Measurements from ENCODE around the gene AK6. TPM values are rescaled to one million over a fixed set of nuclear protein-coding genes. Genes with fewer than 3 reads are reported as not detected.
A peak's percentile ranks its signal among the peaks of the same experiment; 100 is the strongest.

AK6 gene
- total RNA-seq, 4 donors from 2014 or later: 14.0 to 43.6 (median 19.4) TPM

GRCh38 chr5:69368458-69369339, 621 bp downstream of the AK6 start:
- WGBS: 2% methylated on average over 23 of the region's 39 CpGs
- Histone ChIP-seq H3K27me3 (no peaks in the 10 kb centered on the region), H3K36me3 (peaks cover 24% of the 10 kb centered on the region), H3K27ac (peak overlapping the region; percentile 97), H3K9me3 (no peaks in the 10 kb centered on the region), H3K4me1 (peaks cover 31% of the 10 kb centered on the region), H3K4me3 (peak overlapping the region; percentile 87)
- no peak for DNase-seq (ENCODE audit: low spot score in 2 of 2)
- TF ChIP-seq EP300 (IDR thresholded peaks at IDR 0.05) (no peak), POLR2AphosphoS5 (IDR thresholded peaks at IDR 0.05) (no peak), CTCF (IDR thresholded peaks at IDR 0.05) (no peak), POLR2A (IDR thresholded peaks at IDR 0.05) (no peak)

GRCh38 chr5:69367697-69368279, 1.5 kb downstream of the AK6 start:
- Histone ChIP-seq H3K27ac (no peak overlapping the region), H3K4me1 (peaks cover 31% of the 10 kb centered on the region), H3K4me3 (peak overlapping the region; percentile 87), H3K27me3 (no peaks in the 10 kb centered on the region), H3K9me3 (no peaks in the 10 kb centered on the region), H3K36me3 (peaks cover 24% of the 10 kb centered on the region)
- no peak for DNase-seq (ENCODE audit: low spot score in 2 of 2)
- WGBS: 88% methylated on average over 11 of the region's 11 CpGs
- no peak for TF ChIP-seq EP300 (IDR thresholded peaks at IDR 0.05)
- TF ChIP-seq POLR2AphosphoS5 (IDR thresholded peaks at IDR 0.05): no peak
- TF ChIP-seq CTCF (IDR thresholded peaks at IDR 0.05): no peak
- TF ChIP-seq POLR2A (IDR thresholded peaks at IDR 0.05): no peak

- H3K36me3 ChIP-seq: peaks cover 24% of the 10 kb centered on the region
- H3K9me3 ChIP-seq: no peaks in the 10 kb centered on the region
- peaks cover 15% of the 10 kb centered on the region for H3K4me1 ChIP-seq
- no peak overlapping the region for H3K27ac ChIP-seq
- no peak for DNase-seq (ENCODE audit: low spot score in 2 of 2)
- 59% methylated on average over 3 of the region's 3 CpGs for WGBS
- no peak for TF ChIP-seq POLR2A (IDR thresholded peaks at IDR 0.05)
- TF ChIP-seq EP300 (IDR thresholded peaks at IDR 0.05): no peak
- TF ChIP-seq POLR2AphosphoS5 (IDR thresholded peaks at IDR 0.05): no peak
- TF ChIP-seq CTCF (IDR thresholded peaks at IDR 0.05): no peak
- H3K27me3 ChIP-seq: no peaks in the 10 kb centered on the region
- H3K4me3 ChIP-seq: no peak overlapping the region
Measured at GRCh38 chr5:69364850-69365249, 4.5 kb downstream of the AK6 start.

GRCh38 chr5:69364414-69364813, 4.9 kb downstream of the AK6 start:
- H3K36me3 ChIP-seq: peaks cover 24% of the 10 kb centered on the region
- H3K9me3 ChIP-seq: no peaks in the 10 kb centered on the region
- H3K27me3 ChIP-seq: no peaks in the 10 kb centered on the region
- TF ChIP-seq CTCF (IDR thresholded peaks at IDR 0.05) (peak in 1 of 2 donors; percentile 26), POLR2A (IDR thresholded peaks at IDR 0.05) (no peak)
- no peak for DNase-seq (ENCODE audit: low spot score in 2 of 2)
- no peak overlapping the region for H3K4me3 ChIP-seq
- H3K27ac ChIP-seq: no peak overlapping the region
- H3K4me1 ChIP-seq: peaks cover 15% of the 10 kb centered on the region
- 59% methylated on average over 3 of the region's 3 CpGs for WGBS

GRCh38 chr5:69360442-69360841, 8.9 kb downstream of the AK6 start:
- DNase-seq (ENCODE audit: low spot score in 2 of 2): no peak
- 96% methylated on average over 1 of the region's 1 CpG for WGBS

More at GRCh38 chr5:69360442-69360841, 8.9 kb downstream of the AK6 start:
- H3K27me3 ChIP-seq: no peaks in the 10 kb centered on the region
- H3K4me1 ChIP-seq: no peaks in the 10 kb centered on the region
- H3K27ac ChIP-seq: no peak overlapping the region
- TF ChIP-seq EP300 (IDR thresholded peaks at IDR 0.05) (no peak), POLR2A (IDR thresholded peaks at IDR 0.05) (no peak), POLR2AphosphoS5 (IDR thresholded peaks at IDR 0.05) (no peak)
- no peak overlapping the region for H3K4me3 ChIP-seq
- H3K9me3 ChIP-seq: no peaks in the 10 kb centered on the region
- H3K36me3 ChIP-seq: peaks cover 15% of the 10 kb centered on the region
